ENCODE data around the gene TM4SF20.
"Not testable (repeated sequence)": the region's sequence is repeated elsewhere in the genome, so short reads cannot be mapped to it uniquely, and the experiment has no call there.

The TM4SF20 gene

DNA sequence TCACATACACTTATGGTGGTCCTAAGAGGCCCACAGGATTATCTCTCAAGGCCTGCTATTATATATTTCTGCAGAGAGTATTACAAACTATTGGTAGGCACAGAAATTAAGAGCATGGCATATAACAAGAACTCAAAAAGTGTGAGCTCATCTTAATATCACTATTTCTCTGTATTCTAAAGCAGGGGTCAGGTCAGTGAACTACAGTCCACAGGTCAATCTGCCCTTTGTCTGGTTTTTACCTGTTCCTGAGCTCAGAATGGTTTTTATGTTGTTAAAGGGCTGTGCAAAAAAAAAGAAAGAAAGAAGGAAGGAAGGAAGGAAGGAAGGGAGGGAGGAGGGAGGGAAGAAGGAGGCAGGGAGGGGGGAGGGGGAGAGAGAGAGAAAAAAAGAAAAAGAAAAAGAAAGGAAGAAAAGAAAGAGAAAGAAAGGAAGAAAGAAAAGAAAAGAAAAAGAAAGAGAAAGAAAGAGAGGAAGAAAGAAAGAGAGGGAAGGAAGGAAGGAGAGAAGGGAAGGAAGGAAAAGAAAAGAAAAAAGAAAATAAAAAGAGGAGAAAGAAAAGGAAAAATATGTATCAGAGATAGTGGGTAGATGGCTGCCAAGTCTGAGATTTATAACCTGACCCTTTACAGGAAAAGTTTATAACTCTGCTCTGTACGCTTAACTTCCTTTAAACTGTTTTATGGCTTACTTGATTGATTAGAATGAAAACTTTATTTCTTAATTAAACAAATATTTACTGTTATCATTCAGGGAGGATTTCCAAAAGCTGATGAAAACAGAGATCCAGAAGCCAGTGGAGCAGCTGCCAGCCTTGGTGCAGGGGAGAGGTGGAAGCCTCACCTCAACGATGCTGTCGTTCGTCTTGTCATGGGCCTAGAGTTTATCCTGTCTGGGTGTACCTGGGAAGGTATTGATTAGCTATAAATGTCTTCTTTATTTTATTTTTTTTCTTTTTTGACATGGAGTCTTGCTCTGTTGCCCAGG lies 19.9 kb upstream of the TM4SF20 start:
- DNase-seq (ENCODE audit: low read depth in 1 of 2, low spot score in 1 of 2), result no peak

DNA sequence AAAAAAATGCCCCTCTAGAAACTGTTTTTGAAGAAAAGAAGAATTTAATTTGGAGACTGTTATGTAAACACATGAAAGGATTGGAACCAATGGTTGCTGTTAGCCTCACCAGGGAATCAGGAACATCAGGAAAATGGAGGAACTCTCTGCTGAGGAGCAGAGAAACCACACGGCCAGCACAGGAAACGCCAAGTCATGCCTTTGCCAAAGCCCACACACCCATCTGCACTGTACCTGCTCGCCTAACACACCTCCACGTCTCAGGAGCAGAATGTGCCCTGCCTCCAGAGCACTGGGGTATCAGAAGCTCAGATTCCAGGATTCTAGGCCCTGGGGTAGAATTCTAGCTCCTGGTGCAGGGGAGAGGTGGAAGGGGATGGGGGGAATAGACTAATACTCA lies 18.5 kb upstream of the TM4SF20 start:
- DNase-seq (ENCODE audit: low read depth in 1 of 2, low spot score in 1 of 2), result no peak

DNA sequence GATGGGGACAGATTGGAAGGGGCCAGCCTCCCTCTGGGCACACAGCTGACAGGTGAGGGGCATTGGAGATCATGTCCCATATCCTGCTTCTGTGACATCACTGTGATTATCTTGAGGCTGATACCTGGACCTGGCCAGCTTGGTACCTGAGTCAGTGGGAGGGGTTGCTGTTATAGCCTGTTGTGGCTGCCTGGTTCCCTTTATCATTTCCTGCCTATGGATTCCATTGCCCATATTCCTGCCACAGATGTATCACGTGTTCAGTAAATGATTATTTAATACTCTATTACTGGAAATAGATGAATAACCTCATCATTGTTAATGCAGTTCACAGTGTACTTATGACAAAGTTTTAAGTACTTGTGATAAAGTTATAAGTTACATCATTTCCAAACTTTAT lies 16.4 kb upstream of the TM4SF20 start:
- no peak for DNase-seq (ENCODE audit: low read depth in 1 of 2, low spot score in 1 of 2)

DNA sequence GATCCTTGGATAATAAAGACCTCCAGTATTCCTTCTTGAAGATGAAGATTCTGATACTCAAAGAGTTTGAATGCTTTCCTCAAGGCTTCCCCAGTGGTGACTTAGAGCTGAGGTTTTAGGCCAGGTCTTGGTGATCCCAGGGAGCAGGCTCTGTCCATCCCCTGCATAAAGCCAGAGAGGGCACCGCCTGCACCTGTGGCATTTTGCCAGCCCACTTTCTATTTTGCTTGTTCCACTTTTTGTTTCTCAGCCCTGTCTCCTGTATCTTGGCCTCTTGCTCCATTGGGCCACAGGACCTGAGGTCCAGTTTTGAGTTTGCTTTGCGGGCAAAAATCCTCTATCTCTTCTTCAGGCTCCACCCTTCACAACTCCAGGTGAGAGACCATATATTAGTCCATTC lies 15.3 kb upstream of the TM4SF20 start:
- DNase-seq (ENCODE audit: low read depth in 1 of 2, low spot score in 1 of 2), result no peak

DNA sequence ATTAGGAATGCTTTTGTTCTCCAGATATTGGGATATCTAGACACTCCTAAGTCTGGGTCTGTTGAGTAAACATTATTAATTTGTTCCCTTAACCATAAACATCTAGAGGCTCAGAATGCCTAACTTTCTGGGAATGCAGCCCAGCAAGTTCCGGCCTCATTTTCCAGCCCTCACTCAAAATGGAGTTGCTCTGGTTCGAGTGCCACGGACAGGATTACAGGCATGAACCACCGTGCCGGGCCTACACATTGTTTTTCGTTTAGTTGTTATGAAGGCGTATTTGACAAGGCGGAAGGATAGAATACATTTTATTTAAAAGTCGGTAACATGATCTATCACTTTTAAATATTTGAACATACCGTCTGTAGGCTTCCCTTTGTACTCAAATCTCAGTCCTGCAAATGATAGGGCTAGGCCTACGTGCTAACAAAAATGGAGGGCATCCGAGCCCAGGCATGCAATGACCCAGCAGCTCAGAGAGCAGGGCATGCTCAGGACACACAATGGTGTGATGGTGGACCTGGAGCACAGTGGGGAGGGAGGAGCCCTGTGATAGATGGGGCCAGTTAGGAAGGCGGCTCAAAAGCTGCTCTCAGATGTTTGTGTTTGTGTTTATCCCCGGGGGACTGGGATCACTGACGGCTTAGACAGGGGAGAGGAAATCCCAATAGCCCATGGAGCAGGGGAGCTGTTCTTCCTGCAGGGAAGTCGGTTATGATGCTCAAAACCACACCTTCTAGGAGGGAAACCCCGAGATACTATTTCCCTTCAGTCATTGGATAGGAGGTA lies 11.6 kb upstream of the TM4SF20 start:
- DNase-seq (ENCODE audit: low read depth in 1 of 2, low spot score in 1 of 2), result no peak

DNA sequence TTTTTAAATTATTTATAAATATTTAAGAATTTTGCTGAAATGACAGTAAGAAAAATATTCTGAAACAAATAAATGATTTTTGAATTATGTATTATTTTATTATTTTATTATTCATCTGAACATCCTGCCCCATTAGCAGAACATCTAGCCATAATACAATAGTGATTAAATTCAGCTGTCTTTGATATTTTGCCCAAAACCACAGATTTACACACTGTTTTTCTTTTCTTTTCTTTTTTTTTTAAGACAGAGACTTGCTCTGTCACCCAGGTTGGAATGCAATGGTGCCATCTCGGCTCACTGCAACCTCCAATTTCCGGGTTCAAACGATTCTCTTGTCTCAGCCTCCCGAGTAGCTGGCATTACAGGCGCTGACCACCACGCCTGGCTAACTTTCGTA lies 10.6 kb upstream of the TM4SF20 start:
- DNase-seq (ENCODE audit: low read depth in 1 of 2, low spot score in 1 of 2), result no peak

DNA sequence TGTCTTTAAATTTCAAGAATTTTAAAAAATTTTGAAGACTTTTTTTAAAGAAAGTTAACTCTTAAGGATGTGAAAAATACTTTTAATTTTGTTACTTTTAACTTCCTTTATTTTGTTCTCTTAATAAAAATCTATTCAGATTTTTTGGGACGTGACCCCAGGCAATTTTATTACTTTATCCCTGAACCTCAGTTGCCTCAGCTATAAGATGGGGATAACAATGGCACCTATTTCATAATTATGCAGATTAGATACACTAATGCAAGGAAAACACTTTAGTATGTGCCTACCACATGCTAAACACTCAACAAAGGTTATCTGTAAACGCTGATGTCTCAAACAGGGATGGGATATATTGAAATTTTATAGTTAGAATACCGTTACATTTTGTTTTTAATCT lies 10.1 kb upstream of the TM4SF20 start:
- DNase-seq (ENCODE audit: low read depth in 1 of 2, low spot score in 1 of 2), result no peak

DNA sequence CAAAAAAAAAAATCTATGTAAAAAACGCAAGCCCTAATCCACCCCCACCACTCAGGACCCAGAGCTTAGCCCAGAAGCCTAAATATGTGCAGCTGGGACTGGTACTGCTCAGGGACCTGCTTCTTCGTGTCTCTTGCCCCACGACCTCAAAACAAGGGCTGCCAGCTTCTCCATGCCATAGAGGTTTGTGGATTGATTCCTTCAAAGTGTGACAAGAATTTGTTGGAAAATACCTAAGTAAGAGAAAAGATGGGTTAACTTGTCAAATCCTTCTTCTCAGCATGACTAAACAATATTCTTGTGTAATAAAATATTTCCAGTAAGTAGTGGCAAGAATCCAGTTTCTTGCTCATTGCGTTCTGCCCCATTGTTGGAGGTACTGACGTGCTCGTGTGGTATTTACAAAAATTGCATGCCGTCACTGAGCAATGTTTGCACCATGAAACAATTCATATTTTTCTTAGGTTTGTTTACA lies 9.5 kb upstream of the TM4SF20 start:
- no peak for DNase-seq (ENCODE audit: low read depth in 1 of 2, low spot score in 1 of 2)

DNA sequence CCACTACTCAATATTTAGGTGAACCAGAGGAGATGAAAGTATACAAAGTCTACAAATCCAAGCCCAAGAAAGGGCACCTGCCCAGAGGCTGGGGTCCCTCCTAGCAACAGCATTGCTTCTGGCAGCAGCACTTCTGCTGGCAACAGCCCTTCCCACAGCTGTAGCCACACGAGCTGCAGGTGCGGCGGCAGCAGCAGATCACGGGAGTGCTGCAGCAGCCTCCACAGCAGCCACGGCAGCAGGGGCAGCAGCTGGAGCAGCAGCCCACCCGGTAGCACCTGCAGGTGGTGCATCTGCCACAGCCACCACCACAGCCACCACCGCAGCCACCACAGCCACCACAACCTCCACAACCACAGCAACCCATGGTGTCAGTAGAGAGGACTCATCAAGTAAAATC lies 8.5 kb upstream of the TM4SF20 start, which contains the start of gene SCYGR1:
TSS of gene SCYGR1 (minus strand) at position 367 of the 400 bp plus-strand sequence. CDS start at position 367, 0 bp downstream.
- not testable (repeated sequence) for DNase-seq (ENCODE audit: low read depth in 1 of 2, low spot score in 1 of 2)

DNA sequence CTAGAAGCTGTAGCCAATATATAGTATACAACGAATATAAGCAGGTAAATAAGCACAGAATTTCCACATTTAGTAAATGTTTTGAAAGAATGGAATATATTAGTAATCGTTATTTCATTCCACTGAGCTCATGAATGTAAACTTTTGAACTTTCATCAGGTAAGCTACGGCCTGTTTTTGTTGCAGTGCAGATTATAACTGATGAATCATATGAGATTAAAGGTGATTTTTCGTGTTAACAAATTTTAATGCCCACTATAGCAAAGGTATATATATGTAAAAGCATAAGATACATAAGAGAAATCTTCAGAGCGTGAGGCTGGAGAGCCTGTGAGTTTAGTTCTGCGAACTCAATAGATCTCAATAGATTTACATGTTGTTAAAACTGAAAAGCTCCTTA lies 7.5 kb upstream of the TM4SF20 start:
- no peak for DNase-seq (ENCODE audit: low read depth in 1 of 2, low spot score in 1 of 2)

DNA sequence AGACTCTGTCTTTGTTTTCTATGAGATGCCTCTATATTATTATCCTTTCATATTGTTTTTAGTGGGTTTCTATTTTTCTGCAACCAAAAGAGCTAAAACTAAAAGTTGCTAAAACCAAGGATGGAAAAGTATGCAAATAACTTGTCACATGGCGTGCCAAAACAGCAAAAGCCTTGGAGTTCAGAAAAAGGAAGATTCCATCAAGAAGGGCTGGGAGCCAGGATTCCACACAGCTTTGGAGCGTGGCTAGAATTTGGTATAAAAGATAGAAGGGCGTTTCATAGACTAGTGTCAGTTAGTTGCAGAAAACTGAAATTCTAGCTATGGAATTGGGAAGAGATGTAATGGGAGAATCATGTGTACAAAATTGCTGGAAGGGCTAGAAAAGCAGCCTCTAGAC lies 4.6 kb upstream of the TM4SF20 start:
- DNase-seq (ENCODE audit: low read depth in 1 of 2, low spot score in 1 of 2), result no peak

DNA sequence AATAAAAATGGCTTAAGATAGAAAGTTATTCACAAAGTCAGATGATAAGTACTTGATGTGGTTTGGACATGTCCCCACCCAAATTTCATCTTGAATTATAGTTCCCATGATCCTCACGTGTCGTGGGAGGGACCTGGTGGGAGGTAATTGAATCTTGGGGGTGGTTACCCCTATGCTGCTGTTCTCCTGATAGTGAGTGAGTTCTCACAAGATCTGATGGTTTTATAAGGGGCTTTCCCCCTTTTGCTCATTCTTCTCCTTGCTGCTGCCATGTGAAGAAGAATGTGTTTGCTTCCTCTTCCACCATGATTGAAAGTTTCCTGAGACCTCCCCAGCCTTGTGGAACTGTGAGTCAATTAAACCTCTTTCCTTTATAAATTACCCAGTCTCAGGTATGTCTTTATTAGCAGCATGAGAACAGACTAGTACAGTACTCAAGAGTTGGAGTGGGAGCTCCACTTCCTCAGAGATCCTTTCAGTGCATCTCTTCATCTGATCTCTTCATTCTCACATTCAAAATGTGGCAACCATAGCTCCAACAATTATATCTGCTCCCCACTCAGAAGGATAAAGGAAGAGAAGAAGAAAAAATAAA lies 3.2 kb upstream of the TM4SF20 start:
- peak in 1 of 2 donors; percentile 21 for DNase-seq (ENCODE audit: low read depth in 1 of 2, low spot score in 1 of 2)

DNA sequence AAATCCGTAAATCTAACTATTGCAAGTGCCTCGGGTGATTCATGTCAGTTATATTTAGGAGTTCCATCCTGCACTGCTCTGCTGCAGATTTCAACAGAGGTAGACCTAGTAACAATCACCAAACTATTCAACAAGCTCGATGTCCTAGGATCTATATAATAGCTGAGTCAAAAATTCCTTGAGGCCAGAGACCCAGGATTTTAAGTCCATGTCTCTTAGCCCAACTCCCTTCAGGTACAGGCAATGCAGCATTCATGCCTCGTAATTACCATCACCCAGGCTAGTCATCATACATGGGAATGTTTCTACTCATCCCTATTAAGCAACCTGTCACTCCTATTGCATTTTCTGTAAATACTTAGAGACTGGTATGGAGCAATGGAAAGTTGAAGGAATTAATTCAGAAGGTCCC lies 729 bp downstream of the TM4SF20 start:
- DNase-seq (ENCODE audit: low read depth in 1 of 2, low spot score in 1 of 2), result no peak

DNA sequence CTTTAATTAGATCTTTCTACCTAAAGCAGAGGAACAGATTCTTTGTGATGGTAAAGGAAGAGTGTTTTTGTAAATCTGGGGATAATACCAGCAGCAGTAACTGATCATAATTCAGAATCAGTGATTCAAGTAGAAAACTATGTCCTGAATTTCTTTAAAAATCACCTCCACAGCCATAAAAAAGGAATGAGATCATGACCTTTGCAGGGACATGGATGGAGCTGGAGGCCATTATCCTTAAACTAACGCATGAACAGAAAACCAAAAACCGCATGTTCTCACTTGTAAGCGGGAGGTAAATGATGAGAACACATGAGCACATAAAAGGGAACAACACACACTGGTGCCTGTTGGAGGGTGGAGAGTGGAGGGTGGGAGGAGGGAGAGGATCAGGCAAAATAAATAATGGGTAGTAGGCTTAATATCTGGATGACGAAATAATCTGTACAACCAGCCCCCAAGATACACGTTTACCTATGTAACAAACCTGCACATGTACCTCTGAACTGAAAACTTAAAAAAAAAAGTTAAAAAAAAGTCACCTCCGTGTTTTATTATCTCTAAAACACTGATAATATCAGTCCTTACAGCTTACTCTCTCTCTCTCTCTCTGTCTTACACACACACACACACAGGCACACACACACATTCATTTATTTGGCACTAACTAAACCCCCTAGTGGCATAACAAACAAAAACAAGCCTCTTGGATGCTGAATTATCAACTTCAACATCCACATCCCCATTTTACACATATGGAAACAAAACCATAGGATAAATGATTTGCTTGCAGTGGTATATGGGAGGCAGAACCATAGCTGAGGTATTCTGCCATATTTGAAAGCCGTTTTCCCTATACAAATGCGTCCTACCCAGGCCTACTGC lies 1.4 kb downstream of the TM4SF20 start:
- DNase-seq (ENCODE audit: low read depth in 1 of 2, low spot score in 1 of 2), result no peak

DNA sequence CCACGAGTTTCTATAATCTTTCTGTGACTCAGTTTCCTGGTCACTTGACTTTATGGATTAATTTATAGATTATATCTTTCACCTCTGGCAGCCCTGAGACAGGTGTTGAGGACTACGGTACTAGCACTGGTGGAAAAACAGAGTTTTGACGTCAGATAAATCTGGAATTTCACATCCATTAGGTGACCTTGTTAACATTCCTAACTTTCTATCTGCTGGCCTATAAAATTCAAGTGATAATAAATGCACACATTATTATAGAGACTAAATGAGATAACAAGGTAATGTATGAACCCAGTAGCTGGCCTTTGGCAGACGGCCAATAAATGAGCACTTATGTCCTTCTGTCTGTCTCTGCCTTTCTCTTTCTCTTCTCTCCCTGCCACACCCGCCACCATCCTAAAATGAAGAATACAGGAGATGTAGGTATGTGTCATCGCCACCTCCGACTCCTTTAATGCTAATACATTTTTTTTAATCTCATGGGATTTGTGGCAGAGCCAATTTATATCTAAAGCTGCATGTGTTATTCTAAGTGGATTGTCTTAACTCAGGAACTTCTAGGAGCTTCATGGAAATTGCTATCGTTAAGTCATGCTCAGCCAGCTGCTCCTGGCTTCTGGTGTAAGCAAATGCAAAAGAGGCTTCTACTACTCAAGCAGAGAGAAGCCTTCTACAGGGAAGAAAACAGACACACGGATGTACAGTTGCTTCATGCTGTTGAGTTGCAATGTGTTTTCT lies 2.3 kb downstream of the TM4SF20 start:
- DNase-seq (ENCODE audit: low read depth in 1 of 2, low spot score in 1 of 2), result no peak

DNA sequence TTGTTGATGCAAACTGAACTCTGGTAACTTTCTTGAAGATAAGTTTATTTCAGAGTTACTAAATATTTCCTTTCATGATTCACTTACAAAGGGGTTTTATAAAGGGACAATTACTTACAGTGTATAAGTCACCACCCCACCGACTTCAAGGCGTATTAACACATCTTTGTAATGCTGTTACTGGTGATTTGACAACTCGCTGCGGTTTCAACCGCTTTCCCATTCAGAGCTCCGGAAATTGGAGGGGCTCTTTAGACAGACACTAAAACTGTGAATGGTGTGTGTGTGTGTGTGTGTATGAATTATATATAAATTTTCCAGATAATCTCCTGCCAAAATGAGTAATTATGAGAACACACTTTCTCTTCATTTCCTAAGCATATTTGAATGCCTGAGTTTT lies 4.9 kb downstream of the TM4SF20 start:
- peak in 1 of 2 donors; percentile 41 for DNase-seq (ENCODE audit: low read depth in 1 of 2, low spot score in 1 of 2)

DNA sequence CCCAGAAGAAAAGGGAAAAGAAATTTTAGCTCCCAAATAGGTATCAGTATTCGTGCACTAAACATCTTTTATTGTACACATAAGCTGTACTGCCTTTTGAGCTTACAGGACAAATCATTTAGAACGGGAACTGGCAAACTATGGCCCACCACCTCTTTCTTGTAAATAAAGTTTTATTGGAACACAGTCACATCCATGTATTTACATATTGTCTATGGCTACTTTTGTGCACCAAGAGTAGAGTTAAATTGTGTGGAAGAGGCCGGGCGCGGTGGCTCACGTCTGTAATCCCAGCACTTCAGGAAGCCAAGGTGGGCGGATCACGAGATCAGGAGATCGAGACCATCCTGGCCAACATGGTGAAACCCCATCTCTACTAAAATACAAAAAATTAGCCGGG lies 5.7 kb downstream of the TM4SF20 start:
- DNase-seq (ENCODE audit: low read depth in 1 of 2, low spot score in 1 of 2), result no peak

DNA sequence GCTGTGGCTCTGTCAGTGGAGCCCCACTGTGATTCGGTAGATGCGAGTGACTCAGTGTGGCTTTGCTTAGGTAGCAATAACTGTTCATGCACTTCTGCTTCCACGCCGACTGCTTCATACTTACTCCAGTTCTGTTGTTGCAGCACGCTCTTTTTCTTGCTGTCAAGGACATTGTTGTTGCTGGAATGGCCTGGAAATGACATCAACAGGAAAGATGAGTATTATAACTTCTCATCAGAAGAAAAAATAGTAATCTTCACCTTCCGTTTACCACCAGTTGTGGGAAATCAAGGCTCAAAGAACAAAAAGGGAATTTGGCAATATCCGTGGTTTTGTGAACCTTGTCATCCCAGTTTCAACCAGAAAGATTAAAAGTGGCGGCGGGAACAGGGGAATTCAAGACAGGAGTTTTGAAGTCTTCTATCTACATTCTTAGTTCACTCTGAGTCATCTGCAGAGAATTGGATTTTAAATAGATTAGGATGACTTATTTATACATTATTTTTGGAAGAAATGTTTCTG lies 8.3 kb downstream of the TM4SF20 start:
- DNase-seq (ENCODE audit: low read depth in 1 of 2, low spot score in 1 of 2), result no peak

DNA sequence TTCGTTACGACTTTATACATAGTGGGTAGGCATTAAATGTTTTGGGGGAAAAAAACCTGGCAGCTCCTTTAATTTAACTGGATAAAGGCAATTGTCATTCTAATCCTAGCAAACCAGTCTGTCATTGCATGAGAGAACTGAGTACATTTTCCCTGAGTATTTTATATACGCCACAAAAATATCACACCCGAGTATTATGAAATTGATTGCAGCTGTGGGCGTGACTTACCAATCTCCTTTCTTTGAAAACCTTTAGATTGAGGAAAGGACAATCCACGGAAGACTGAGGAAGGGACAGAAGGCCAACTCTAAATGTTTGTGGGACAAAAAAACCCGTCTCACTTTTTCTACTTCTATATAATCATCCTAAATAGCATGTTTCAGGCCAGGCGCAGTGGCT lies 9.0 kb downstream of the TM4SF20 start:
- no peak for DNase-seq (ENCODE audit: low read depth in 1 of 2, low spot score in 1 of 2)

DNA sequence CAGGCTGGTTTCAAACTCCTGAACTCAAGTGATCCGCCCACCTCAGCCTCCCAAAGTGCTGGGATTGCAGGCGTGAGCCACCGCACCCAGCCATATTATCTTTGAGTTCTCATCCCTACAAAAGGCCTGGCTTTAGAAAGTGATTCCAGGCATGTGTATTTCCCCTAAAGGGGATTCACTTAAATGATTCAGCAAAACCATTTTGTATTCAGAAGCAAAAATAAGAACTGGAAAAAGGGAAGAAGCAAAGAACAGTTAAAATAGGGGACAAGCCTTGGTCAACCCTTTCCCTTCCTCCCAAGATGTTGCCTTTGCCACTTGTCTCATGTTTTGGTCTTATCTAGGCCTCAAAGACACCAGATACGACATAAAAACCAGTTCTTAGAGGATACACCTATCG lies 10.5 kb downstream of the TM4SF20 start:
- no peak for DNase-seq (ENCODE audit: low read depth in 1 of 2, low spot score in 1 of 2)

All from activated CD4-positive, alpha-beta T cell treated with anti-CD3 and anti-CD28 coated beads, Interleukin-2, amount 50 U/mL, for 24 hours (primary cell).